Prostate gland (tissue), 2 donors: ENCODE data around the gene SASH1. TPM values are rescaled to one million over a fixed set of nuclear protein-coding genes. Genes with fewer than 3 reads are reported as not detected.

ENCODE experiments used
- DNase-seq: peaks from one replicate; pipeline ENCODE4 v3.0.0-alpha.2; 2019; ENCODE audit warnings: low spot score
- H3K27ac ChIP-seq, 2 donors: fragments of 200-600 bp; sonication (generic); 2 replicates each; pipeline ENCODE4 v1.5.1; 2017 to 2019
- H3K27me3 ChIP-seq: fragments of 200-600 bp; sonication (generic); replicated peaks from 2 replicates; pipeline ENCODE4 v1.5.1; 2019; ENCODE audit not compliant: insufficient read depth
- H3K36me3 ChIP-seq, 2 donors: fragments of 200-600 bp; sonication (generic); 1 replicate in 1 of 2; 2 replicates in 1 of 2; pipeline versions ENCODE4 v1.5.1 to v1.8.1; 2017 to 2019
- H3K4me1 ChIP-seq: fragments of 200-600 bp; sonication (generic); replicated peaks from 2 replicates; pipeline ENCODE4 v1.5.1; 2019
- H3K4me3 ChIP-seq, 2 donors: fragments of 200-600 bp; sonication (generic); 2 replicates each; pipeline ENCODE4 v1.5.1; 2017 to 2019
- H3K9me3 ChIP-seq: fragments of 200-600 bp; sonication (generic); 2 replicates; pipeline ENCODE4 v1.5.1; 2017
- POLR2A ChIP-seq: fragments of 450-650 bp; IDR thresholded peaks from one replicate; pipeline ENCODE4 v1.6.1; 2016; ENCODE audit warnings: antibody characterized with exemption, mild to moderate bottlenecking
- POLR2AphosphoS5 ChIP-seq: sonication (generic); formaldehyde crosslinking; IDR thresholded peaks from one replicate; pipeline ENCODE4 v1.6.1; 2017; ENCODE audit warnings: antibody characterized with exemption
- WGBS: methylation state at CpG from one replicate; pipeline ENCODE4 v1.1.5; 2018; 5-methylcytosine and 5-hydroxymethylcytosine counted together
- intact Hi-C: fragments of 100-400 bp; cut with DNase I; formaldehyde crosslinking; loops from one replicate; pipeline ENCODE4 v1.14.2; 2022
- total RNA-seq, 2 donors: library from RNA; depleted of rRNA; stranded (reverse); fragments of >200 nt; gene quantifications; one replicate each; pipeline ENCODE4 v1.1.0, GENCODE V29; 2016
- TF ChIP-seq, protein P1 (sequence below), 4 experiments: fragments of 200-600 bp in 2 of 4; fragments of 450-650 bp in 2 of 4; sonication (generic) in 2 of 4; IDR thresholded peaks; 1 replicate in 3 of 4; 2 replicates in 1 of 4; pipeline ENCODE4 v1.5.1; 2016 to 2019; ENCODE audit warnings: antibody characterized with exemption in 4 of 4, mild to moderate bottlenecking in 2 of 4, moderate library complexity in 2 of 4

Gene SASH1
- total RNA-seq, 2 donors from 2014 or later = 34.3 to 48.6 TPM

DNA sequence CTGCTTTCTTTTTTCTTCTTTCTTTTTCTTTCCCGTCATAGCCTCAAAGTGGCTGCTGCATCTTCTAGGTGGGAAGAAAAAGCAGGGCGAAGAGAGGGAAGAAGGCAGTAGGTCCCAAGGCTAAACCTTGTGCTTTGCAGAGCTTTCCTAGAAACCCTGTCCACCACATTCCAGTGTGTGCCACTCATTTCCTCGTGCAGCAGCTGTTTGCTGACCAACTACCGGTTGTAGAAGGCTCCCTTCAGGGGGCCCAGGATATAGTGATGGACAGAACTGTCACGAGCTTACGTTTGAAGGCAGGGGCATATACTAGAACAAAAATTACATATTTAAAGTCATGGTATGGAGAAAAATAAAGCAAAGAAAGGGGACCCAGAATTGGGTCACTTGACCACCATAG, 103.0 kb downstream of the SASH1 start:
- Histone ChIP-seq H3K4me3 (no peak overlapping the region), H3K27me3 (no peaks in the 10 kb centered on the region), H3K9me3 (no peaks in the 10 kb centered on the region), H3K36me3 (no peaks in the 10 kb centered on the region), H3K4me1 (no peaks in the 10 kb centered on the region), H3K27ac (no peak overlapping the region)
- WGBS = 91% methylated on average over 6 of the region's 6 CpGs
- TF ChIP-seq, protein P1, sequence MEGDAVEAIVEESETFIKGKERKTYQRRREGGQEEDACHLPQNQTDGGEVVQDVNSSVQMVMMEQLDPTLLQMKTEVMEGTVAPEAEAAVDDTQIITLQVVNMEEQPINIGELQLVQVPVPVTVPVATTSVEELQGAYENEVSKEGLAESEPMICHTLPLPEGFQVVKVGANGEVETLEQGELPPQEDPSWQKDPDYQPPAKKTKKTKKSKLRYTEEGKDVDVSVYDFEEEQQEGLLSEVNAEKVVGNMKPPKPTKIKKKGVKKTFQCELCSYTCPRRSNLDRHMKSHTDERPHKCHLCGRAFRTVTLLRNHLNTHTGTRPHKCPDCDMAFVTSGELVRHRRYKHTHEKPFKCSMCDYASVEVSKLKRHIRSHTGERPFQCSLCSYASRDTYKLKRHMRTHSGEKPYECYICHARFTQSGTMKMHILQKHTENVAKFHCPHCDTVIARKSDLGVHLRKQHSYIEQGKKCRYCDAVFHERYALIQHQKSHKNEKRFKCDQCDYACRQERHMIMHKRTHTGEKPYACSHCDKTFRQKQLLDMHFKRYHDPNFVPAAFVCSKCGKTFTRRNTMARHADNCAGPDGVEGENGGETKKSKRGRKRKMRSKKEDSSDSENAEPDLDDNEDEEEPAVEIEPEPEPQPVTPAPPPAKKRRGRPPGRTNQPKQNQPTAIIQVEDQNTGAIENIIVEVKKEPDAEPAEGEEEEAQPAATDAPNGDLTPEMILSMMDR (IDR thresholded peaks at IDR 0.05) = no peak
- TF ChIP-seq POLR2A = no peak
- no peak for TF ChIP-seq POLR2AphosphoS5
- no peak for DNase-seq
- intact Hi-C loops = no loop called here

DNA sequence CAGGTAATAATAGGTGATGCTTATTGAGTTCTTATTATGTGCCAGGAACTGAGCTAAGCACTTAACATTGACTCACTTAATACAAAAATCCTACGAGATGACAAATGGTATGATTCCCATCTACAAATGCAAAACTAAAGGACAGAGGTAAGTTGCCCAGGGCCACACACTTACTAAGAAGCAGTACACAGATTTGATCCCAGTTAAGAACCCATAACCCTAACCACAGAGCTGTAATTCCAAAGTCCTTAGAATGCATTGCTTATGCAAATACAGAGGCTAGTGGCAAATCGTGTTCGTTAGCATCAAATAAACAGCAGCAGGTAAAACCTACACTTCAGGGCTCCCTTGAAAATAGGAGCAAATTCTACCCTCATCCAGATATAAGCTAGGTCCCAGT, 104.0 kb downstream of the SASH1 start:
- no peak for DNase-seq
- H3K27ac ChIP-seq = no peak overlapping the region
- WGBS = 81% methylated on average over 3 of the region's 3 CpGs
- no peaks in the 10 kb centered on the region for H3K9me3 ChIP-seq
- intact Hi-C loops = no loop called here
- no peaks in the 10 kb centered on the region for H3K36me3 ChIP-seq
- H3K4me3 ChIP-seq = no peak overlapping the region
- TF ChIP-seq POLR2A (no peak), POLR2AphosphoS5 (no peak)
- TF ChIP-seq, protein P1 (IDR thresholded peaks at IDR 0.05) = no peak
- H3K4me1 ChIP-seq = no peaks in the 10 kb centered on the region
- no peaks in the 10 kb centered on the region for H3K27me3 ChIP-seq

DNA sequence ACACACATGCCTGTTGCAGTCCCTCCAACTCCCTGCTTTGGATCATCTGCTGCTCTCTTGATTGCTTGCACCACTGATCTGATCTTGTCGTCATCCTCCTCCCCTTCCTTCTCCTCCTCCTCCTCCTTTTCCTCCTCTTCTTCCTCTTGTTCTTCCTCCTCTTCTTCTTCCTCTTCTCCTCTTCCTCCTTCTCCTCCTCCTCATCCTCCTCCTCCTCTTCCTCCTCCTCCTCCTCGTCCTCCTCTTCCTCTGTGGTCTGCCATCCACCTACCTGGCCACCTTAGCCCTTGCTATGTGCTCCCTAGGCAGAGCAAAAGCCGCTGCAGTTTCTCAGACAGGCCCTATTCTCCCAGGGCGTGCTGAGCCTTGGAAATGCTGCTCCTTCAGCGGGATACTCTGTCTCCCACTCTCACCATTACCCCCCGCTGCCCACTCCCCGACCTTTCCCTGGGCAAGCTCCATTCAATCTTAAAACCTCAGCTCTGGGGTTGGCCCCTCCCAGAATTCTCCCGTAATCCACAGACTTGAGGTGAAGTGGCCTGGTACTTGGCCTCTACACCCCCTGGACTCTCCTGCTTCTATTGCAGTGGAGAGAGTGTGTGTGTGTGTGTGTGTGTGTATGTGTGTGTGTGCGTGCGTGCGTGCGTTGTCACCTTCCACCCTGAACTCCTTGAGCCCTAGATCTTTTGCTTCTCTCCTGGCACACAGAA, 105.0 kb downstream of the SASH1 start:
- no peaks in the 10 kb centered on the region for H3K4me1 ChIP-seq
- H3K4me3 ChIP-seq = no peak overlapping the region
- no peak for TF ChIP-seq POLR2AphosphoS5
- TF ChIP-seq, protein P1 (IDR thresholded peaks at IDR 0.05) = no peak
- no peak for TF ChIP-seq POLR2A
- no peak for DNase-seq
- WGBS = 84% methylated on average over 12 of the region's 12 CpGs
- H3K9me3 ChIP-seq = no peaks in the 10 kb centered on the region
- H3K27ac ChIP-seq = no peak overlapping the region
- H3K27me3 ChIP-seq = no peaks in the 10 kb centered on the region
- H3K36me3 ChIP-seq = no peaks in the 10 kb centered on the region
- intact Hi-C loops = no loop called here

DNA sequence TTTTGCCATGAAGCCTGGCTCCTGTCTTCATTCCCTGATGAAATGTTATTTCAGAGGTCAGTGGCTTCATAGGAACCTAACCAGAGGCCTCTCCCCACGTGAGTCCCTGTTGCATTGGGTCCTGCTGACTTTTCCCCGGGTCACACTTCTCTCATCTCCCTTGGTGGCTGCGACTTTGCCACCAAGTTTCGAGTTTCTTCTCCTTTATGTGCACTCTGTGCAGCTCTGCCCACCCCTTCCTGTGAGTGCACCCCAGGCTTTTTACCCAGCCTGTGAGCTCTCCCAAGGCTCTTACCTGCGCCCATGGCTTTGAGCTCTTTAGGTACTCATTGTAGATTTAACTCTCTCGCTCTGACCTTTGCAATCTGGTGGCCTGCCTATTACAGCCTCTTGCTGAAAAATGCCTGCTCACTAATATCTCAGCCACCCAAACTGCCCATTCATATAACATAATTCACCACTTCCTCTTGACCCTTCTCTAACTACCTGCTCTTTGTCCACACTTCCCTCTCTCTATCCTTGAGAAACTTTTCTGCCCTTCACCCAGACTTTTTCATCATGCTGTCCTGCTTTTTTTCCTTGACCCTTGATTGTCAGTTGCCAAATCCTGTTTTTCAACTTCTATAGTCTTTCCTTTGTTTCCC, 105.9 kb downstream of the SASH1 start:
- no peak overlapping the region for H3K27ac ChIP-seq
- TF ChIP-seq POLR2A = no peak
- TF ChIP-seq POLR2AphosphoS5 = no peak
- TF ChIP-seq, protein P1 (IDR thresholded peaks at IDR 0.05) = no peak
- WGBS = 76% methylated on average over 6 of the region's 6 CpGs
- H3K9me3 ChIP-seq = no peaks in the 10 kb centered on the region
- intact Hi-C loops = no loop called here
- DNase-seq = no peak
- no peak overlapping the region for H3K4me3 ChIP-seq
- H3K27me3 ChIP-seq = no peaks in the 10 kb centered on the region
- no peaks in the 10 kb centered on the region for H3K4me1 ChIP-seq
- H3K36me3 ChIP-seq = no peaks in the 10 kb centered on the region

DNA sequence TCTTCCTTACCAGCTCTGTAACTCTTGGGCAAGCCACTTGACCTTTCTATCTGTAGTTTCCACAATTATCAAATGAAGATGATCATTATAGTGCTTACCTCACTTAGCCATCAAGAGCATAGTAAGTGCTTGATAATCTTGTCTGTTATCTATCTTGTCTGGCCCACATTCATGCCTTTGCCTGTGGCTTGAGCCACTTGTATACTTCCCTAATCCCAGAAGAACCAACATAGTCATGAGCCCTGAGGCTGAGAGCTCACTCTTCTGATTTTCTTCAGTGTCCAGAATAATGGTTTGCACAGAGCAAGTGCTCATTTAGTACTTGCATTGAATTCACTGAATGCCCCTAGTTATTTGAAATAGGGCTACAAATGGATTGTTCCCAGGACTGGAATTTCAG, 108.2 kb downstream of the SASH1 start:
- Histone ChIP-seq H3K27me3 (no peaks in the 10 kb centered on the region), H3K27ac (no peak overlapping the region), H3K4me1 (no peaks in the 10 kb centered on the region), H3K36me3 (no peaks in the 10 kb centered on the region), H3K9me3 (no peaks in the 10 kb centered on the region), H3K4me3 (no peak overlapping the region)
- DNase-seq = no peak
- intact Hi-C loops = no loop called here
- no peak for TF ChIP-seq POLR2AphosphoS5
- TF ChIP-seq, protein P1 (IDR thresholded peaks at IDR 0.05) = no peak
- TF ChIP-seq POLR2A = no peak
